Hepatocyte (in vitro differentiated cells): ENCODE measurements around the gene CHST6.
"Not testable (repeated sequence)": the region's sequence is repeated elsewhere in the genome, so short reads cannot be mapped to it uniquely, and the experiment has no call there.

Experiments
- EZH2phosphoT487 ChIP-seq: fragments of 200-600 bp; sonication (generic); IDR thresholded peaks from one replicate; pipeline ENCODE4 v1.6.1; 2018; ENCODE audit warnings: antibody characterized with exemption, mild to moderate bottlenecking, low read depth, moderate library complexity; ENCODE audit not compliant: unreplicated experiment, severe bottlenecking
- TF ChIP-seq, protein P1 (sequence below): fragments of 200-600 bp; sonication (generic); IDR thresholded peaks from 2 replicates; pipeline ENCODE4 v1.5.1; 2016; ENCODE audit warnings: antibody characterized with exemption, mild to moderate bottlenecking; ENCODE audit not compliant: poor library complexity

DNA sequence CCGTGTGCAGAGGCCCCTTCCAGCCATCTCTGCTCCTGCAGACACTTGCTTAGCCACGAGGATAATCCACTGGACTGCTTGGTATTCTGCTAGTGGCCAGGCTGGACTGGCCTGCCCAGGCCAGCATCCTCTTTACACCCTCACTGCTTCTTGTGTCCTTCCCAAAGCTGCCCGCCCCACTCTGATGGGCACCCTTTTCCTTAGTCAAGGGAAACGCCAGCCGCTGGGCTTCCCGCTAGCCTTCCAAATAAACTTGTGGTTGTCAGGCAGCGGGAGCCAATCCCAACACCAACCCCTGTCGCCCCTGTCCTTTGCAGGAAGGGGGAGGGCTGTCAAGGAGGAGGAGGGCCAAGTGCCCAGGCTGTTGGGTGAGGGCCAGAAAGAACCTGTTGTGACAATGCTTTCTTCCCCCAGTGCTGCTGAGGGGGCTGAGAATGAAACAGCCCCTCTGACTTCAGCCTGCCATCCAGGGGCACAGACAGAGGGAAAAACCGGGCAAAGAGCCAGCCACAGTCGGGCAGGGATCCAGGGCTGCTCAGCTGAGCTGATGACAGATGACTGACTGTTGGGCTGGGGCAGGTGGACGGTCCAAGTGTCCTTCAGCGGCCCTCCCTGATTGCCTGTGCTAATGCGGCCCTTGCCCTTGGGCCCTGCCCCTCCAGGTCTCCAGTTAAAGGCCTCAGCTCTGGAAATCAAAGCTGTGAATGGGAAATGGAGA lies 3.5 kb upstream of the CHST6 start:
- TF ChIP-seq, protein P1, sequence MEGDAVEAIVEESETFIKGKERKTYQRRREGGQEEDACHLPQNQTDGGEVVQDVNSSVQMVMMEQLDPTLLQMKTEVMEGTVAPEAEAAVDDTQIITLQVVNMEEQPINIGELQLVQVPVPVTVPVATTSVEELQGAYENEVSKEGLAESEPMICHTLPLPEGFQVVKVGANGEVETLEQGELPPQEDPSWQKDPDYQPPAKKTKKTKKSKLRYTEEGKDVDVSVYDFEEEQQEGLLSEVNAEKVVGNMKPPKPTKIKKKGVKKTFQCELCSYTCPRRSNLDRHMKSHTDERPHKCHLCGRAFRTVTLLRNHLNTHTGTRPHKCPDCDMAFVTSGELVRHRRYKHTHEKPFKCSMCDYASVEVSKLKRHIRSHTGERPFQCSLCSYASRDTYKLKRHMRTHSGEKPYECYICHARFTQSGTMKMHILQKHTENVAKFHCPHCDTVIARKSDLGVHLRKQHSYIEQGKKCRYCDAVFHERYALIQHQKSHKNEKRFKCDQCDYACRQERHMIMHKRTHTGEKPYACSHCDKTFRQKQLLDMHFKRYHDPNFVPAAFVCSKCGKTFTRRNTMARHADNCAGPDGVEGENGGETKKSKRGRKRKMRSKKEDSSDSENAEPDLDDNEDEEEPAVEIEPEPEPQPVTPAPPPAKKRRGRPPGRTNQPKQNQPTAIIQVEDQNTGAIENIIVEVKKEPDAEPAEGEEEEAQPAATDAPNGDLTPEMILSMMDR: not testable (repeated sequence)
- TF ChIP-seq EZH2phosphoT487: not testable (repeated sequence)
